SKM-1 treated with dmso at 0.1 percent for 144 hours (cell line): ENCODE data around the gene RNF13.
A peak's percentile ranks its signal among the peaks of the same experiment; 100 is the strongest.
"Not testable (repeated sequence)": the region's sequence is repeated elsewhere in the genome, so short reads cannot be mapped to it uniquely, and the experiment has no call there.

ENCODE experiments used
- DNase-seq: peaks from one replicate; lab custom pipeline; 2025; ENCODE audit not compliant: unreplicated experiment; lab: John Stamatoyannopoulos, UW

The RNF13 gene

DNA sequence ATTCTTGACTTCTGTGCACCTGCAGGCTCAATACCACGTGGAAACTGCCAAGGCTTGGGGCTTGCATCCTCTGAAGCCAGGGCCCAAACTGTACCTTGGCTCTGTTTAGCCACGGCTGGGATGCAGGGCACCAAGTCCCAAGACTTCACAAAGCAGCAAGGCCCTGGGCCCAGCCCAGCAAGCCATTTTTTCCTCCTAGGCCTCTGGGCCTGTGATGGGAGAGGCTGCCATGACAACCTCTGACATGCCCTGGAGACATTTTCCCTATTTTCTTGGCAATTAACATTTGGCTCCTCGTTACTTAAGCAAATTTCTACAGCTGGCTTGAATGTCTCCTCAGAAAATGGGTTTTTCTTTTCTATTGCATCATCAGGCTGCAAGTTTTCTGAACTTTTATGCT lies 25.5 kb downstream of the RNF13 start:
- not testable (repeated sequence) for DNase-seq

DNA sequence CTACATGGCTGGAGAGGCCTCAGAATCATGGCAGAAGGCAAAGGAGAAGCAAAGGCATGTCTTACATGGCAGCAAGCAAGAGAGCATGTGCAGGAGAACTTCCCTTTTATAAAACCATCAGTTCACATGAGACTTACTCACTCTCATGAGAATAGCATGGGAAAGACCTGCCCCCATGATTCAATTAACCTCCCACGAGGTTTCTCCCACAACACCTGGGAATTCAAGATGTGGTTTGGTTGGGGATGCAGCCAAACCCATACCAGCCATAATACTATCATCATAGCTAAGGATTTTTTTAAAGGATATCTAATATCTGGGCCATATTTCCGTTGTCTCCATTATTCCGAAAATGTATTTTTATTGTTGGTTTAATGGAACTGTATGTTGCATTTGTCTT lies 26.5 kb downstream of the RNF13 start:
- DNase-seq, result not testable (repeated sequence)

DNA sequence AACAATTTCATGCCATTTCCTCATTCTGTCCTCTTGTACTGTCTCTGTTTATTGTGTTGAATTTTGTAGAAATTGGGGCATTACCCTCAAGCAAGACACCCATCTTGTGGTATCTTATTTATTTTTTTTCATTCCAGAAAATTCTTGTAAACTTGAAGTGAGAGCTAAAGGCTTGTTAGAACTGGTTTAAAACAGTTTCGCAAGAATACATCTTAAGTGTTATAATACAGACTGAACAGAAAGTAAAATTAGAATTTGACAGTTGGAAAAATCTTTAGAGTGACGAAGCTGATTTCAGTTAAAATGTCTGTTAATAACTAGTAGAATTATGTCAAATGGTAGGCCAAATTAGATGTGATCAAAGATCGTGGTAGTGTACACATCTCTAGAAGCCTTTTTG lies 26.9 kb downstream of the RNF13 start:
- no peak for DNase-seq

DNA sequence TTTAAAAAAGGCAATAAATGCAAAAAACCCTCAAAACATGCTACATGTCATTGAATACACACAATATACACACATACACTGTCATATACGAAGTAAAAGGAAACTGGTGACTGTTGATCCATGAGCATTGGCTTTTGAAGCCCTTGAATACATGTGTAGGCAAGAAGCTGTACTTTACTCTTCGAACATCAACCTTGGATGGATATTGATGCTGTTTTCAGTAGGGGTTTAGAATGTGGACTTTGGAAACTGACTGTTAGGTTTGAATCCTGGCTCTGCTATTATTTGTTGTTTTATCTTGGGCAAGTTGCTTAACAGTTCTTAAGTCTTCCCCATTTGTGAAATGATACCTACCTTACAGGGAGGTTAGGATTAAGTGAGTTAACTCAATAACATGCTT lies 30.5 kb downstream of the RNF13 start:
- no peak for DNase-seq

DNA sequence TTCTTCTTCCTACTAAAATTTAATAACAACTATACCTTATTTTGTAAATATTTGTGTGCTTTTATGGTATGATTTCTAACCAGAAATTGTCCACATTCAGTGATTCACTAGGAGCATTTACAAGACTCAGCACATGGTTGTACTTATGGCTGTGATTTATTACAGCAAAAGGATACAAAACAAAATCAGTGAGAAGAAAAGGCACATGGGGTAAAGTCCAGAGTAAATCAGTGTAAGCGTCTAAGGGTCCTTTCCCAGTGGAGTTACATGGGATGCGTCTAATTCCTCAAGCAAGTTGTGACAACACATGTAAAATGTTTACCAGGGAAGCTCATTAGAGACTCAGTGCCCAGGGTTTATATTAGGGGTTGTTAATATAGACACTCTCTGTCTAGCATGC lies 31.1 kb downstream of the RNF13 start:
- no peak for DNase-seq

DNA sequence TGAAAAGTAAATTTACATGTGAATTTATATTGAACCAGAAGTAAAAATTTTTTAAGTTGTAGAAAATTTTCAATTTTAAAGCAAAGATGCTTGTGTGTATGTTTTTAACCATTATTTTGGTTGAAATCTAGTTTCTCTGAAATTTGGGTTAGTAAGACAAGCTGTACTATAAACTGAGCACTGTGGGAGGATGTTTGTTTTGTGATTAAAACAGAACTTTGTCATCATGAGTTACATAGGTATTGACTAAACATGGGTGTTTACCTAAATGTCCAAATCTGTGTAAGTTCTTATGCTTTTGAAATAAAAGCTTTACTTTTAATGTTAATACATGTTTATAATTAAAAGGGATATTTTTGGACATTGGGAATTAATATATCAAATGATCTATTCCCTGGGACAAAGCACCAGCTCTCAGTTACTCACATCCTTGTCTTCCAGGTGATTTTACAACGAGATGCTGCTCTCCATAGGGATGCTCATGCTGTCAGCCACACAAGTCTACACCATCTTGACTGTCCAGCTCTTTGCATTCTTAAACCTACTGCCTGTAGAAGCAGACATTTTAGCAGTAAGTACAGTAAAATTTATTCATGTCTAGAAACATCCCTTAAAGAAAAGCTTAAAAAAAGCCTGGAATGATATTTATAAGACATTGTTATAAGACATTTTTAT lies 32.7 kb downstream of the RNF13 start:
- no peak for DNase-seq

DNA sequence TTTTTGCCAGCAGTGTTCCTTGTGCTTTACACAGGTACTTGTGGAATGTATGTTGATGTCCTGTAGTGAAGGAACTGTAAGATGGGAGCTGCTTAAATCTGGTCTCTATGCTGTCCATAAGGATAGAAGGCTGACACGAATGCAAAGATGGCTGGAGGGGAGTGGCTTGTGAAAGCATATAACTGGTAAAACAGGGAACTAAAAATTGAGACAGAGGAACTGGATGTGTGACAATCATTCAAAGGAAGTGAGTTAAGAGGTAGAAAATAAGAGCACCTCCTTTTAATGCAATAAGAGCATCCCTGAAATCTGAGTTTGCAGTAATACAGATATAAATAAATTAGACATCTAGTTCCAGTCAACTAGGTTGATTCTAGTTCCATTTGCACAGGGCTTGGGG lies 35.2 kb downstream of the RNF13 start:
- DNase-seq, result peak; percentile 76

DNA sequence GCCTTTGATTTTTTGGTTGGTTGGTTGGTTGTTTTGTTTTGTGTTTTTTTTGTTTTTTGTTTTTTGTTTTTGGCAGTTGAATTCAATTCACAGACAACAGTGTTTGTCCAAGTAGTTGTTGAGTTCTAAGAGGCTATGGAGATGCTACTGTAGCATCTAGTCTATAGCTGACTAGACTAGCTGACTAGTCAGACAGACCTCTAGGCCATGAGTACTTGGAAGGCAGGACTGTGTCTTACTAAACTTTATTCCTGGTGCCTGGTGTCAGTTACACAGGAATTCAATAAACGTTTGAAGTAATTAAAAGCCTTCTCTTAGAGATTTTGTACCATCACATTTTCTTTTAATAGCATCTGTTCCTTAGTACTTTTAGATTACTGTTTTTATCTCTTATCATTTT lies 35.7 kb downstream of the RNF13 start:
- DNase-seq, result no peak

DNA sequence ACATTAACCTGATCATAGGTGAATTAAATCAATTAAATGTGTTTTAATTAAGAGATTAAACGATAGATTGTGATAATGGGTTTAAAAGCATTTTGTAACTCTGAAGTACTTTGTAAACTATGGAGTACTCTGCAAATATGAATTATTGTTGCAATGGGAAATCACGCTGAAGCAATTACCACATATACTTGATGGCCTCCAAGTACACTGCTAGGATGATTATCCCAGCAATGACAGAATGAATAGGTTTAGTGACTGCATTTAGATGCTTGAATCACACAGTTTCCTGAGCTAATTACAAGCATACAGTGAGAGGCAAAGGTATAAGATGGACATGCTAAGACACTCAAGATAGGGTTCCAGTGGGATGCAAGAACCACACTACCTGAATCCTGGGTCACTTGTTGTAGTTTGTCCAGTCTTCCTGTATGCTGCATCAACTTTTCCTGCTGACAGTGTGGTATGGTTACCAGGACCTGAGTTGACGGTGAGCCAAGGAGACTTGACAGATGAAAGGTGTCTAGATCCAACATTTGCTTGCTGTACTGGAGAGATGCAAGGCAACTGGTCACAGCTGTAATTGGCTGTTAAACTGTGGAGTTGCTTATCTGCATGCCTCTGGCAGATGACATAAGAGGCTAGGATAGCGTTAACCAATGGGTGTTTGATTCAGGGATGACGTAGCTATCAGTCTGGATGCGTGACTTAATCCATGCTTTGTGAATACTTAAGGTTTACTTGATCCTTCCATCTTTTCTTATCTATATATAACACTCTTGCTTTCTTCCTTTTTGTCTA lies 38.0 kb downstream of the RNF13 start:
- no peak for DNase-seq

DNA sequence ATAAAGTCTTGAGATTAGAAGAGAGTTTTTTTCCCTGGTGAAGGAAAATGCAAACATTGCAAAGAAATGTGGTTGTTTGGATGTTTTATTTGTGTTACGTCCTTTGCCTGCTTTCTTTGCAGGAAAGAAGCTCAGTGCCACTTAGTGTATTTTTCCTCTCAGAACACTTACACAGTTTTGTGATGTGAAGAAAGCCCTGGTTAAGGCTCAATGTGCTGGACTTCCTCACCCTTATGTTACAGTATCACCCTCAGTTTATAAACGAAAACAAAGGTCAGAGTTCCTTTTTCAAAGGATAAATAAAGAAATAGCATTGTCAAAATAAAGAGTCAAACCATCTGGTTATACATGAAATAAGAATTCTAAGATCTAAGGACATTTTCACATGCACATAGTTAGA lies 45.9 kb downstream of the RNF13 start:
- DNase-seq, result no peak

DNA sequence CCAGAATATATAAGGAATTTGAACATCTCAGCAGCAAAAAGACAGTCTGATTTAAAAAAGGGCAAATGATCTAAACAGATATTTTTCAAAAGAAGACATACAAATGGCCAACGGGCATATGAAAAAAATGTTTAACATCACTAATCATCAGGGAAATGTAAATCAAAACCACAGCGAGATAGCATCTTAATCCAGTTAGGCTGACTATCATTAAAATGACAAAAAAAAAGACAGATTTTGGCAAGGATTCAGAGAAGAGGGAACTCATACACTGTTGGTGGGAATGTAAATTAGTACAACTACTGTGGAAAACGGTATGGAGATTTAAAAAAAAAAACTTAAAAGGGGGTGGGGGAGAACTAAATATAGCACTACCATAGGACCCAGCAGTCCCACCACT lies 47.9 kb downstream of the RNF13 start:
- DNase-seq, result no peak

DNA sequence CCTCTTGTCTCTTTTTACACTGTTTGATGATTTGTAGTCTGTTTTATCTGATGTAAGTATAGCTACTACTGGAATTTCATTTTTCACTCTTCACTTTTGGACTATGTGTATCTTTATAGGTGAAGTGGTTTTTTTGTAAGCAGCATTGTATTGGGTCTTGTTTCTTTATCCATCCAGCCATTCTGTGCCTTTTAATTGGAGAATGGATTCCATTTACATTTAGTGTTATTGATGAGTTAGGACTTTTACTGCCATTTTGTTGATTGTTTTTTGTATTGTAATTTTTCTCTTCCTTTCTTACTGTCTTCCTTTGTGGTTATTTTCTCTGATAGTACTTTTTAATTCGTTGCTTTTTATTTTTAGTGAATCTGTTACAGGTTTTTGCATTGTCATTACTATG lies 54.5 kb downstream of the RNF13 start:
- DNase-seq, result no peak

DNA sequence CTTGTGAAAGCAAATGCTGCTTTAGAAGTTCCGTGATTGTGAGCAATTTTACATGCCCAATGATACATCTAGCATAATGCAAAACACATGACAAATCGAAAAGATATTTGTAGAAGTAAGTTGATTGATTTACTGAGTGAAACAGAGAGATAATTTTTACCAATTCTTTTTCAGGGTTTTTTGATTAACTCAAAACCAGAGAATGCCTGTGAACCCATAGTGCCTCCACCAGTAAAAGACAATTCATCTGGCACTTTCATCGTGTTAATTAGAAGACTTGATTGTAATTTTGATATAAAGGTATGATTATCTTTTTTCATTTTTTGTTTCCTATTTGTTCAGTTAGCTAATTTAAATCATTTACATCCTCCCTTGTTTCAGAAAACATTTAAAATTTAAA lies 58.8 kb downstream of the RNF13 start:
- DNase-seq, result no peak

DNA sequence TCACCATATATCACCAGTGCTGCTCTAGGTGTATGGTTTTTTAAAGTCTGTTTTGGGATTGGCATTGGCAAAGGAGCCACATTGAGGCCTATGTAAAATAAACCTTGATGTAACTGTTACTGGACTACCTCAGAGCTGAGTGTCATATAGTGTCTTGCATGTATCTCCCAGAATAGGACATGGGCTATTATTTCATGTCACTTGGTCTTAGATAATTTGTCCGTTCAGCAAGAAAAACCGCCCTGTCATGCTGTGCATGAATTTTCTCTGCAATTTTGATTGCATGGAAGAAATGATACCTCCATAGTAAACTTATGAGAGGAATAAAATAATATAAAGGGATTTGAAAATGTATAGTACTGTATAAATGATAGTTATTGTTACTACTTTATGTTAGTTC lies 59.6 kb downstream of the RNF13 start:
- DNase-seq, result no peak

DNA sequence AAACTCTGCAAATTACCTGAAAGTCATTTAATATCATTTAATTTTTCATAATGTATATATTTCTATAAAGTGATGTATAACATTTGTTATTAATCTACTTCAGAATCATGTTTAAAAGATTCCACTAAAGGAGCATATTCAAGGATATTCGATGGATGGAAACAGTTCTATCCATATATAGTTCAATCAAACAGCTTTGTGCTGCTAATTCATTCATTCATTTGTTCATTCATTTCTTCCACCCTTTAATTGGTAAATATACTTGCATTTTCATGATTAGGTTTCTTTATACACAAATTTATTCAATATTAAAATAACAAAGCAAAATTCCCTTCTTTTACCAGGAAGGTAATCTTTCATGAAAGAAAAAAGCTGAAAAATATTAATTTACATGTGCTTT lies 64.7 kb downstream of the RNF13 start:
- no peak for DNase-seq

DNA sequence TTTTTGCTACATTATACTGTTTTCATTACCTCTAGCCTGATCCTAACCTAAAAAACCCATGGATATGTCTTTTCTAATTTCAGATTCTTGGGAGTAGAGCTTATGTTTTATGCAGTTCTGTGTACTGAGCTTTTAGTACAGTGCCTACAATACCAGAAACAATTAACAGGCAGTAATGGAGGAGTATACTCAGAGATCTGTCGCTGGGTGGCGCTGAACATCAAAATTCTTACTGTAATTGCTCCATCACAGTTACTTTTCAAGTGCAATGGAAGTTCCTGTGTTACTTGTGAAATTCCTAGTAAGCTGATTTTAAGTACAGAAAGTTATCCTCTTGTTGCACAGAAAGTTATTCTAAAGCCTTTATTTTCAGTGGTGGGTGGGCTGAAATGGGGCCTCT lies 66.9 kb downstream of the RNF13 start:
- DNase-seq, result peak; percentile 61

DNA sequence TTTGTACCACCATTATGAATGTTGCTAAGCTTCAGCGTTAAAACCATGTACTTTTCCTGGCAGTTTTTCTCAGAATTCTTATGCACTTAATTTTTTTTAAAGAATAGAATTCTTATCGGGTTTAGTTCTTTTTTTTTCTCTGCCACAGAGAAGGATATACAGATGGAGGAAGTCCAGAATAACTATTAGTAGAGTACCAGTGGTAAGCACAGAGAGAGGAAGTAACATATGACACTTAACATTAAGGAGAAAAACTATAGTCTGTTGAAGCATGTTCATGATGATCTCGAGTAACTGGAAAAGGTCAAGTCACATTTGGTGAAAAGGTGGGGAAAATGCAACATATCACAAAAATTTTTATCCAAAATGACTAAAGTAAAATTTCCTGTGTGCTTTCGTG lies 68.9 kb downstream of the RNF13 start:
- peak; percentile 71 for DNase-seq

DNA sequence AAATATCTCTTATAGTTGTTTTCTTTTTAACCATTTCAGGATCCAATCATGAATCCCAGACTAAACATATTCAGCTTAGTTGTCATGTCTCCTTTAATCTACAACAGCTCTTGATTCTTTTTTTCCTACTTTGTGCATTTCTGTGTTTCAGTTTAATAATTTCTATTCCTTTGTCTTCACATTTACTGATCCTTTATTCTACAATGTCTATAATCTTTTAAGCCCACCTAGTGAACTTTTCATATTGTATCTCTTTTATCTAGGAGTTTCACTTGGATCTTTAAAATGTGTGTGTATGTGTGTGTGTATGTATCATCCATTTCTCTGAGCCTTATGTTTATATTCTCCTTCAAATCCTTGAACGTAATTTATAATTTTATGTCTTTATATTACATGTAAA lies 70.1 kb downstream of the RNF13 start:
- DNase-seq, result no peak

DNA sequence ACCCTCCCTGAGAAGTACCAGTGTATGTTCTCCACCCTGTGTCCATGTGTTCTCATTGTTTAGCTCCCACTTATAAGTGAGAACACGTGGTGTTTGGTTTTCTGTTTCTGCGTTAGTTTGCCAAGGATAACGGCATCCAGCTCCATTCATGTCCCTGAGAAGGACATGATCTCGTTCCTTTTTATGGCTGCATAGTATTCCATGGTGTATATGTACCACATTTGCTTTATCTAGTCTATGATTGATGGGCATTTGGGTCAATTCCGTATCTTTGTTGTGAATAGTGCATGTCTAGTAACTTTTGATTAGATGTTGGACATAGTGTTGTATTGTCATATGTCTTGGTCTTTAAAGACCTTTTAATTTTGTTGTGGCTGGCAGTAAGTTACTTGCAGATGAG lies 70.8 kb downstream of the RNF13 start:
- not testable (repeated sequence) for DNase-seq

DNA sequence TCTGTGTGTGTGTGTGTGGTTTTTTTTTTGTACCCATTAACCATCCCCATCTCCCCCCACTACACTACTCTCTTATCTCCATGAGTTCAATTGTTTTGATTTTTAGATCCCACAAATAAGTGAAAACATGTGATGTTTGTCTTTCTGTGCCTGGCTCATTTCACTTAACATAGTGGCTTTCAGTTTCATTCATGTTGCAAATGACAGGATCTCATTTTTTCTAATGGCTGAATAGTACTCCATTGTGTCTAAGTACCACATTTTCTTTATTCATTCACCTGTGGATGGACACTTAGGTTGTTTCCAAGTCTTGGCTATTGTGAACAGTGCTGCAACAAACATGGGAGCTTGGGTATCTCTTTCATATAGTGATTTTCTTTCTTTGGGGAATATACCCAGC lies 71.8 kb downstream of the RNF13 start:
- DNase-seq, result not testable (repeated sequence)

DNA sequence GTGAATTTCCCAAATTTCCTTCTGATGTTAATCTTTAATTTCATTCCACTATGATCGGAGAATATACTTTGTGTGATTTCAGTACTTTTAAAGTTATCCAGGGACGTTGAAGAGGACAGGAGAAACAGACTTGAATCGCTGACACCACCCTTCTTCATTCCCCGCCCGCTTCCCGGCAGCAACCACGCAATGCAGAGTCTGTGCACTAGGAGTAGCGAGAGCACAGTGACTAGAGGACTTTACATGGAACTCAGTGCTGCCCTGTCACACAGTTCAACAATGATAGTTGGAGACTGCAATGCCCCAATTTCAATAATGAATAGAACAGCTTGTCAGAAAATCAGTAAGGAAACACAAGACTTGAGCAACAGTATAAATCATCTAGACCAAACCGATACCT lies 73.9 kb downstream of the RNF13 start:
- no peak for DNase-seq

DNA sequence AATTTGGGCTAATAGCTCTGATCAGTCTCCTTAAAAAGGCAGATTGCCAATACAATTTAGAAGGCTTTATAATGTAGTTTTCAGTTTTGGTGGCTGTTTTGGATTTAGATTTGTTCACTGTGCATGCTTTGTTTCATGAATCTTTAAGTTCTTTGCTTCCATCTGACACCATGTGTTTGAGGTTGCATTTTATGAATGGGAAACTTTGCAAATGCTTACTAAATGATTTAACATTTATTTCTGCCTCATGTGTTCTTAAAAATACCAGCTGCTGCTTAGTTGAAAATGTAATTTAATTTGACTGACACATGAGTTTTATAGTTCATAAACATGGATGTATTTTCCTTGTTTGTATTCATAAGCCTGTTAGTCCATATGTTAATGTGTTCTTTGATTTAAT lies 78.6 kb downstream of the RNF13 start:
- DNase-seq, result no peak

DNA sequence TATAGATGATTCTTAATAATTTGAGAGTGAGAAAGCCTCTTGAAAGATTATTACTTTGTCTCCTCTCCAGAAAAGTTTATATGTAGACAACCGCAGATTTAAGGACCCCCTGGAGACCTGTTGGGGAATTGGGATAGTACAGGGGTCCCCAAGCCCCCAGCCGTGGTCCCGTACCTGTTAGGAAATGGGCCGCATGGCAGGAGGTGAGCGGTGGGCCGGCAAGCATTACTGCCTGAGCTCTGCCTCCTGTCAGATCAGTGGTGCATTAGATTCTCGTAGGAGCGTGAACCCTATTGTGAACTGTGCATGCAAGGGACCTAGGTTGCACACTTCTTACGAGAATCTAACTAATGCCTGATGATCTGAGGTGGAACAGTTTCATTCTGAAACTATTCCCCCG lies 79.4 kb downstream of the RNF13 start:
- no peak for DNase-seq
